RCC 7860 (cell line): ENCODE measurements around the gene SCYGR8.
"Not testable (repeated sequence)": the region's sequence is repeated elsewhere in the genome, so short reads cannot be mapped to it uniquely, and the experiment has no call there.

Experiments used
- DNase-seq: peaks from one replicate; pipeline ENCODE4 v3.0.0-alpha.2; 2015; ENCODE audit warnings: low spot score
- FAIRE-seq: peaks from 2 replicates; lab custom pipeline; 2012; peaks lifted over from hg19 to GRCh38; lab: Jason Lieb, UNC

The SCYGR8 gene, protein sequence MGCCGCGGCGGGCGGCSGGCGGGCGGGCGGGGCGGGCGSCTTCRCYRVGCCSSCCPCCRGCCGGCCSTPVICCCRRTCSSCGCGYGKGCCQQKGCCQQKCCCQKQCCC

DNA sequence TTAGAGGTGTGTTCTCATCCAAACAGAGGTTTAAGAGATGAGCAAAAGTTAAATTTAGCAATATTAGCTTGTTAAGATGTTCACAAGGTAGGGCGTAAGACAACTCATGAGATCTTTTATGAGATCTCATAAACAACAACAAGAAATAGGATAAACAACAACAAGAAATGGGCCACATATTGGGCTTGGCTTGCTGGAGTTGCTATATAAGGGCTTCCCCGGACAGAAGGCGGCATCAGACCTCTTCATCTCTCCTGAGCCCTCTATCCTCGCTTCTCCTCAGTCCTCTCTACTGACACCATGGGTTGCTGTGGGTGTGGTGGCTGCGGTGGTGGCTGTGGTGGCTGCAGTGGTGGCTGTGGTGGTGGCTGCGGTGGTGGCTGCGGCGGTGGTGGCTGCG lies at the start of gene SCYGR8:
SCYGR8 (plus strand) TSS at position 301 of the 400 bp plus-strand sequence; CDS start at position 301, 0 bp downstream.
- FAIRE-seq = no peak
- no peak for DNase-seq

DNA sequence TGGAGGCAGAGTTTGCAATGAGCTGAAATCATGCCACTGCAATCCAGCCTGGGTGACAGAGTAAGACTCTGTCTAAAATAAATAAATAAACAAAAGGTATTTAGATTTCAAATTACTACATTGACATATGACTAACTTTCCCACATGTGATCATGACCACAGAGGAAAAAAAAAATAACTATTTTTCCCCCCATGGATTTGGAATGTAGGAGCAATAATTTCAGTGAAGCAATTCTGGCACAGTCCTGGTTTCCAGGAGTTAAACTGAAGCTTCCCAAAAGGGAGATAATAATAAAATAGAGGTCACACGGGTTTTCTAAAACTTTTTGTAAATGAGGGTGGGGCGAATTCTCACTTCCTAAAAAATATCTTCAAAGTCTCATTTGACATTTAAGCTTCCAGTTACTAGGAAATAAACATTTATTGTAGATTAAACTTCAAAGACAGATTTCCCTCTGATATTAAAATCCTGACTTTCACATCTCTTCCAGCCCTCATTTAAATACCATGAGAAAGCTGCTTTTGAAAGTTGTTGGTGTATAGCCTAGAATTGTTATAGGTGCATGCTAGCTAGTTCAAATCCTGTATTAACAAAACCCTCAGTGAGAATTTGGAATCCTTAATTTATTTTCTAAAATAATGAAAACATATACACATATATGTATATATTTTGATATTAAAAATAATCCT lies 48.6 kb upstream of the SCYGR8 start:
- DNase-seq (no peak), FAIRE-seq (no peak)

DNA sequence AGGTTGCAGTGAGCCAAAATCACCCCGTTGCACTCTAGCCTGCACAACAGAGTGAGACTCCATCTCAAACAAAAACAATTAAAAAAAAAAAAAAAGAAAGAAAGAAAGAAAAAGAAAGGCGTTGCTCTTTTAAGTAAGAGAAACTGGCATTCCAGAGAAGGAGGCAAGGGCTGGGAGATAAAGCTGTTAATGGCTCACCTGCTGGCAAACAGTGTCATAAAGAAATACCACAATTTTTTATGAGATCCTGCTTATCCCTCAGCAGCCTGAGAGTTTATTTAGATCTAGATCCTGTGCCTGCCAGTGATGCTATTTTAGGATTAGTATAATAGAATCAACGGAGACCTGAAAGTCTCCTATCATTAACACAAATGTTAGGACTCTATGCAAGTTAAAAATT lies 44.1 kb upstream of the SCYGR8 start:
- DNase-seq = no peak
- FAIRE-seq = no peak

DNA sequence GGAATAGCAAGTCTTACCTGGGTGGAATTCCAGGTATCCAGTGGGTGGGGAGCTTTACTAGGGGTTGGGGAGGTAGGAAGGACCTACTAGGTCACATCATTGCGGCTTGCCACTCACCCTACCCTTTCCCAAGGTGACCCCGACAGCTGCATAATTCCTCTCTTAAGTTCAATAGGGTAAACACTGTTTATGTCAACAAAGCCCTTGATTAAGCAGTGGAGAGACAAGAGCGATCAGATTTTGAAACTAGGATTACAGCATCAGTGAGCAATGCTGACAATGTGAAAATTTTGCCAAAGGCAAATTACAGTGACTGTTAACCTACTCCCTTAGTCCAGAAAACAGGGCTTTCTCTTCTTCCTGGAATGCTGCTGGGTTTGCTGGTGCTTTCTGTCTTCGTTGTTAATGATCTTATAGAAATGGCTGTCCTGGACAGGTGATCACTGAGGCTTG lies 42.4 kb upstream of the SCYGR8 start:
- DNase-seq = no peak
- no peak for FAIRE-seq

DNA sequence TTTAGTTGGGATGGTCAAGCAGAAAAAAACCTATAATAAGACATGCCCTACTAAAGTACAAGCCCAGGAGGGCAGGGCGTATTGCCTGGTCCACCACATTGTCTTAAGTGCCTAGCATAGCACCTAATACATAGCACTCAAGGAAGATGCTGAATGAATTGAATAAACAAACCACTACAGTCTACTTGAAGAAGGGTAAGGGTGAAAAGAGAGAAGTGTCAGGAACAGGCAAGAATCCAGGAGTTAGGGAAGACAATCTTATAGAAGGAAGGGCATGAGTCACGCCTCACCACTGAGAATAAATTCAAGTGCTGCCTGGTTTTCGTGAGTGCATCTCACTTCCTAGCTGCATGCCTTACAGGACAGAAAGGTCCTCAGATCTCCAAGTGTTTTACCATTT lies 41.7 kb upstream of the SCYGR8 start:
- no peak for DNase-seq
- no peak for FAIRE-seq

DNA sequence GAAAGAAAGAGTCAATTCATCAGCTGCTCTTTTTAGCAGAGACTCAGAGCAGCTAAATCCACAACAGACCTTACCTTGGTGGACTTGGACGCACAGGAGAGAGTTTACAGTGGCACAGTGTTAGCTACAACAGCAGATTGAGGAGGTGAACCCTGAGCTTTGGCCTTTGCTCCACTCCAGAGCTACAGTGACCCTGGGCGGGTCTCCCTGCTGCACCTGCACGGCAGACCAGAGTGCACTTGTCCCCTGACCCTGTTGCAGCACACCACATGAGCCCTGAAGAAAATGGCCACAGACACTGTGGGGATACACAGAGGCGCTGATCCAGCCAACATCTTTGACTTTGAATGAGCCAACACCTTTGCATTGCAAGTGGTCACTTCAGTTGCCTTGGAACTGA lies 38.8 kb upstream of the SCYGR8 start:
- no peak for DNase-seq
- no peak for FAIRE-seq

DNA sequence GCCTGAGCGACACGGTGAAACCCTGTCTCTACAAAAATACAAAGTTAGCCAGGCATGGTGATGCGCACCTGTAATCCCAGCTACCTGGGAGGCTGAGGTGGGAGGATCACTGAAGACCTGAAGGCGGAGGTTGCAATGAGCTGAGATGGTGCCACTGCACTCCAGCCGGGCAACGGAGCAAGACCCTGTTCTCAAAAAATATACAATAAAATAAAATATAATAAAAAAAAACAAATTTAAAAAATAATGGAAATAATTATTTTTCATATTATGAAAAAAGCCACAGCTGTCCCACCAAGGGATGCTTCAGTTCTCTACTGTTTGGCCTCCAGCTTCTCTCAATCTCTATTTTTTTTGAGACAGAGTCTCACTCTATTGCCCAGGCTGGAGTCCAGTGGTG lies 38.3 kb upstream of the SCYGR8 start:
- no peak for FAIRE-seq
- DNase-seq = no peak

DNA sequence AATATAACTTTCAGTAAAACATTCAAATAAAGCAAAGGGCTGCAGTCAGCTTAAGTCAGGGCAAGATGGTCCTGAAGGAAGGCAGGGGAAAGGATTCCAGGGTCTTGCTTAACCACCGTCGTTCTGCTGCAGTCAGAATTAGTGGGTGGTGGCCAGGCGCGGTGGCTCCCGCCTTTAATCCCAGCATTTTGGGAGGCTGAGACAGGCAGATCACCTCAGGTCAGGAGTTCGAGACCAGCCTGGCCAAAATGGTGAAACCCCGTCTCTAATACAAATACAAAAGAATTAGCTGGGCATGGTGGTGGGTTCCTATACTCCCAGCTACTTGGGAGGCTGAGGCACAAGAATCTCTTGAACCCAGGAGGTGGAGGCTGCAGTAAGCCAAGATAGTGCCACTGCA lies 34.7 kb upstream of the SCYGR8 start:
- DNase-seq (no peak), FAIRE-seq (no peak)

DNA sequence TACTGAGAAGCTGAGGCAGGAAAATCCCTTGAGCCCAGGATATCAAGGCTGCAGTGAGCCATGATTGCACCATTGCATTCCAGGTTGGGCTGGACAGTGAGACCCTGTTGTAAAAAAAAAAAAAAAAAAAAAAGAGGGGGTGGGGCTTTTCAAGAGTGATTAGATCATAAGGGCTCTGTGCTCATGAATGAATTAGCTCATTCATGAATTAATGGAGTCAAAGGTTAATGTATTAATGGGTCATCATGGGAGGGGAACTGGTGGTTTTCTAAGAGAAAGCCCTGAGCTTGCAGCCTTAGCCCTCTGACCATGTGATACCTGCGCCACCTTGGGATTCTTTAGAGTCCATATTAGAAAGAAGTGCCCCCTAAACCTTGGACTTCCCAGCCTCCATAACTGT lies 32.4 kb upstream of the SCYGR8 start:
- no peak for FAIRE-seq
- no peak for DNase-seq

DNA sequence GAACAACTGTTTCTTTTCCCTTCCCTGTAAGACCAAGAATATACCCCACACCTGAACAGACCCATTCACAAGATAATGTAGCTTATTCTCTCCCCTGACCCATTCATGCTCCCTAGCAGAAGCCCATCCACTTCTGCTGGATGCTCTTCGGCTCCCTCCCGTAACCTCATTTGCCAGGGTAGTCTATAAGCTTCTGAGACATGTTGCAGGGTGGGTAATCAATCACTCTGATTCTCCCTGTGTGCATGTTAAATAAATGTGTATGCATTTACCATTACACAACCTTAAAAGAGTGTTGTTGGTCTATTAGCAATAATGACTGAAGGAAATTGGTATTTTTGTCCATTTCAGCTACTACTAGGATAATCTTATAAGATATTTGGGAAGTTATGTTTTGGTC lies 29.2 kb upstream of the SCYGR8 start:
- FAIRE-seq (no peak), DNase-seq (no peak)

DNA sequence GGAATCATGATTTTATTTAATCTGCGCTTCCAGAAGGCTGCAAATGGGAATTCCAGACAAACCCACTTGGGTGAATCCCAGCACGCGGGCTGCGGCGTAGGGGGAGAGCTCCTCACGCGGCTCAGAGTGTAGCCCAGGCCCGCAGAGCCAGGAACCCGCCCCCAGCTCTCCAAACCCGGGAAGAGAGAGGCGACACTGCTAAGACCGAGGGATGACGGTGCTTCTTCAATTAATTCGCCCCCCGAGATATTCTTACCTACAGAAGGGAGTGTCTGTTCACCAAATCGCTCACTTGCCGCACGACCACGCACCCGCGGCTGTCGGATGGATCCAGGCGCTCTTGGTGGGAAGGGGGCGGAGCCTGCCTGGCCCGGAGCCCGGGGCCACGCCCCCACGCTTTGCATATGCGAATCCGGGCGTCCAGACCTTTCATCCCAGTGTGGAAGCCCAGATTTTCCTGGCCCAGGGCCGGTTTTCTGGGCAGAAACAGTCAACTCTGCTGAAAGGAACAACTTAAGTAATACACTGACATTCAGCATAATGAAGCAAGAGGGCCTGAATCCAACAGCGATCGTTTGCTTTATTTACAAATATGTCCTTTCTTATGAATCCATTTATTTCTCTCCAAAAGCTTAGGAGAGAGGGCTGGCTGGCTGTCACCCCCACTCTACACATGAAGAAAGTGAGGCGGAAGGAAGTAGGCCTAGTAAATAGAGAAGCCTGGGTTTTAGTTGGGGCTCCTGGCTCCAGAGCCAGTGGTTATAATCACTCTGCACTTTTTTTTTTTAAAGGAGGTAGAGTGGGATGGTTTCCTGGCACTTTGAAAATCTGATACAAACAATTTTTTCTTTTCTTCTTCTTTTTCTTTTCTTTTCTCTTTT lies 27.8 kb upstream of the SCYGR8 start, which contains the start of gene SLC19A3:
SLC19A3 (minus strand) TSS at position 342 of the 881 bp plus-strand sequence. CDS start 15,710 bp downstream, outside the sequence.
- DNase-seq (no peak), FAIRE-seq (no peak)

DNA sequence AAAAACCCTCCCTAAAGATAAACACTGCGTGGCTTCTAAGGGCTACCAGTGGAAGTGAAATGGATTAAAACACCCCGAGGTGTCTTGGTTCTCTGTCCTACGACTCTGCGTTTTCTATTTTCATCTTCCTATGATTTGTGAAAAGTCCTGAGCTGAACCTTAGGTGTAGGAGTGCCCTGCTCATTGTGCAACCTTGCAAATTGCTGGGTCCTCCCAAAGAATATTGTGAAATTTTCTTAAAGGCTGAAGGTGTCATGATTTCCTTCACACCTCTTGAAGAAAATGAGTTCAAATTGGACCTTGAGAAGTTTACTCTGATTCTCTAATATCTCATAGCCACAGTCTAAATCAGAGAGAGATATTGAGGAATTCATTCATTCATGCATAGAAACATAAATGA lies 26.1 kb upstream of the SCYGR8 start:
- FAIRE-seq (no peak), DNase-seq (no peak)

DNA sequence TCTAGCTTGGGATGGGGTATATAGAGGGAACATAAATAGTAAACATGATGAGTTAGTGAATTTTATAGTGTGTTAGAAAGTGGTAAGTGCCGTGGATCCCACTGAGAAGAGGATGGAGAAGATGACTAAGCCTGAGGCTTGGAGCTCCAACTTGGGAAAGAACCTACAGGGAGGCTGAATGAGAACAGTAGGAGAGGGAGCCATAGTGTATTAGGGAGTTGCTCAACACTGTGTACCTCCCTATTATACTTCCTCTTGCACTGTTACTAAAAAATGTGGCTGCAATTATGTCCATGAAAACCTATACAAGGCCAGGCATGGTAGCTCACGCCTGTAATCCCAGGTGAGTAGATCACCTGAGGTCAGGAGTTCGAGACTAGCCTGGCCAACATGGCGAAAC lies 25.0 kb upstream of the SCYGR8 start:
- no peak for DNase-seq
- no peak for FAIRE-seq

DNA sequence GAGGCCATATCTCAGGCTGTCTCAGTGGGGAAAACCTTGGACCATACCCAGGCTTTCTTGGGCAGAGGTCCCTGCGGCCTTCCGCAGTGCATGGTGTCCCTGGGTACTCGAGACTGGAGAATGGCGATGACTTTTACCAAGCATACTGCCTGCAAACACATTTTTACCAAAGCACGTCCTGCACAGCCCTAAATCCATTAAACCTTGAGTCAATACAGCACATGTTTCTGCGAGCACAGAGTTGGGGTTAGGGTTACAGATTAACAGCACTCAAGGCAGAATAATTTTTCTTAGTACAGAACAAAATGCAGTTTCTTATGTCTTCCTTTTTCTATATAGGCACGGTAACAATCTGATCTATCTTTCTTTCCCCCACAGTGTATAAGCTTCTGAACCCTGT lies 22.9 kb upstream of the SCYGR8 start:
- DNase-seq, FAIRE-seq: not testable (repeated sequence)

DNA sequence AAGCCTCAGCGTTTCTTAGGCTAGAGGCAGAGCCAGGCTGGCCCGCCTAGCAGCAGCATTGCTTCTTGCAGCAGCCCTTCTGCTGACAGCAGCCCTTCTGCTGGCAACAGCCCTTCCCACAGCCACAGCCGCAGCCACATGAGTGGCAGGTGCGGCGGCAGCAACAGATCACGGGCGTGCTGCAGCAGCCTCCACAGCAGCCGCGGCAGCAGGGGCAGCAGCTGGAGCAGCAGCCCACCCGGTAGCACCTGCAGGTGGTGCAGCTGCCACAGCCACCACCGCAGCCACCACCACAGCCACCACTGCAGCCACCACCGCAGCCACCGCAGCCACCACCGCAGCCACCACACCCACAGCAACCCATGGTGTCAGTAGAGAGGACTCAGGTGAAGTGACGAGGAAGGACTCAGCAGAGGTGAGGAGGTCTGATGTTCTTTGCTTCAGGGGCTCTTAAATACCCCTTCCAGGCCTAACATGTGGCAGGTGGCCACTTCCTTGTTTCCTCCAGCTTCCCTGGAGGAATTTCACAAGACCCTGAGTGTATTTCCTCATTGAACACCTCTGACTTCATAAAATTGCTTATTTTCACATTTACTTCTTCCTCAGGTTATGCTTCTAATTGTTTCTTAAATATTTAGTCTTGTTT lies 21.2 kb upstream of the SCYGR8 start, which contains the start of gene SCYGR6:
SCYGR6 (minus strand) TSS at position 364 of the 646 bp plus-strand sequence; CDS start at position 364, 0 bp downstream.
- DNase-seq (no peak), FAIRE-seq (no peak)

DNA sequence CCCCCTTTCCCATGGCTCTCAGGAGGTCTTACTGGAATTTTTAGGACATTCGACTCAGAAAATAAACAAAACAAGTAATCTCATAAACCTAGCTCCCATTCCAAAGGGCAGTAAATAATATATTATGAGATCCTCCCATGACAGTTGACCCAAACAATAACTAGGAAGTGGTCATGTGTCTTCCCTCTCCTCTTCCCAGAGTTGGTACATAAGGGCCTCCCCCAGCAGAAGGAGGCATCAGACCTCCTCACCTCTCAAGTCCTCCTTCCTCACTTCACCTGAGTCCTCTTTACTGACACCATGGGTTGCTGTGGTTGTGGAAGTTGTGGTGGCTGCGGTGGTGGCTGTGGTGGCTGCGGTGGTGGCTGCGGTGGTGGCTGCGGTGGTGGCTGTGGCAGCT lies 17.7 kb upstream of the SCYGR8 start, which contains the start of gene SCYGR7:
SCYGR7 (plus strand) TSS at position 301 of the 400 bp plus-strand sequence; CDS start at position 301, 0 bp downstream.
- FAIRE-seq = no peak
- DNase-seq = no peak

DNA sequence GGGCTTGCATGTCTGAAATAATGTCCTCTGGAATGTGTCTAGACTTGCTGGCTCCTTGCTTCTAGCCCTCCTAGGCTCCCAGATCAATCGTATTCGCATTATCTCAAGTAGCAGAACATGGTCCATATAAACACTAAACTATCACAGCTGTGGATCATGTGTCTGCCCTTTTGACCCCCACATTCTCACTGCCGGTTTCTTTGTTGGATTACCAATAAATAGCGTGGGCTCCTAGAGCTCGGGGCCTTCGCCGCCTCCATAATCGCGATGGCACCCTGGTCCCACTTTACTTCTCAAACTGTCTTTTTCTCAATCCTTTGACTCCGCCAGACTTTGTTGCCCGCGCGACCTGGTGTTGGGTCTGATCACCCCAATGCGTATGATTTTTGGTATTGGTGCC lies 6.3 kb upstream of the SCYGR8 start:
- FAIRE-seq (no peak), DNase-seq (no peak)

DNA sequence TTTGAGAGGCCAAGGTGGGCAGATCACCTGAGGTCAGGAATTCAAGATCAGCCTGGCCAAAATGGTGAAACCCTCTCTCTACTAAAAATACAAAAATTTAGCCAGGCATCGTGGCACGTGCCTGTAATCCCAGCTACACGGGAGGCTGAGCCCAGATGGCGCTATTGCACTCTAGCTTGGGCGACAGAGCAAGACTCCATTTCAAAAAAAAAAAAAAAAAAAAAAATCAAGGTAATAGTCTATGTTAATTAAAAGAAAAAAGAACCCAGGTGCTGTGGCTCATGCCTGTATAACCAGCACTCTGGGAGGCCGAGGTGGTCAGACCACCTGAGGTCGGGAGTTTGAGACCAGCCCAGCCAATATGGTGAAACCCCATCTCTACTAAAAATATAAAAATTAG lies 5.0 kb upstream of the SCYGR8 start:
- FAIRE-seq, DNase-seq: not testable (repeated sequence)

DNA sequence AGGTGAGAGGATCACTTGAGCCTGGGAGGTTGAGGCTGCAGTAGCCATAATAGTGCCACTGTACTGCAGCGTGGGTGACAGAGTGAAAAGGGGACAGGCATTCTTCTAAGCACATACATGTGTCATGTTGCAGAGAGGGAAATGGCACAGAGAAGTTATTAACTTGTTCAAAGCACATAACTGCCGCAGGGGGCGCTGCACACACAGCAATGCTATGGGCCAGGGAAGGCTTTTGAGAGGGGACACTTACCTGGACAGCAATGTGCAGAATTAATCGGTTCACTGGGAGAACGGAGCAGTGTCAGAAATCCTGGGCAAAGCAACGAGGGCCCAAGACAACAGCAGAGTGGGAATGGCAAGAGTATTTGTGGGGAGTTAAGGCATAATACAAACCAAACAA lies 2.4 kb downstream of the SCYGR8 start:
- FAIRE-seq = no peak
- DNase-seq = no peak

DNA sequence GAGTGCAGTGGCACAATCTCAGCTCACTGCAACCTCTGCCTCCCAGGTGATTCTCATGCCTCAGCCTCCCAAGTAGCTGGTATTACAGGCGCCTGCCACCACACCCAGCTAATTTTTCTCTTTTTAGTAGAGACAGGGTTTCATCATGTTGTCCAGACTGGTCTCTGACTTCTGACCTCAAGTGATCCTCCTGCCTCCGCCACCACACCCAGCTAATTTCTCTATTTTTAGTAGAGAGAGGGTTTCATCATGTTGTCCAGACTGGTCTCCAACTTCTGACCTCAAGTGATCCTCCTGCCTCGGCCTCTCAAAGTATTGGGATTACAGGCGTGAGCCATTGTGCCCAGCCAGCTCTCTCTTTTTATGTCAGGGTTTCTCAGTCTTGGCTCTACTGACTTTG lies 10.6 kb downstream of the SCYGR8 start:
- FAIRE-seq, DNase-seq: not testable (repeated sequence)
